ENCODE measurements around the gene PIAS1.
"Not testable (repeated sequence)": the region's sequence is repeated elsewhere in the genome, so short reads cannot be mapped to it uniquely, and the experiment has no call there.

Gene PIAS1

DNA sequence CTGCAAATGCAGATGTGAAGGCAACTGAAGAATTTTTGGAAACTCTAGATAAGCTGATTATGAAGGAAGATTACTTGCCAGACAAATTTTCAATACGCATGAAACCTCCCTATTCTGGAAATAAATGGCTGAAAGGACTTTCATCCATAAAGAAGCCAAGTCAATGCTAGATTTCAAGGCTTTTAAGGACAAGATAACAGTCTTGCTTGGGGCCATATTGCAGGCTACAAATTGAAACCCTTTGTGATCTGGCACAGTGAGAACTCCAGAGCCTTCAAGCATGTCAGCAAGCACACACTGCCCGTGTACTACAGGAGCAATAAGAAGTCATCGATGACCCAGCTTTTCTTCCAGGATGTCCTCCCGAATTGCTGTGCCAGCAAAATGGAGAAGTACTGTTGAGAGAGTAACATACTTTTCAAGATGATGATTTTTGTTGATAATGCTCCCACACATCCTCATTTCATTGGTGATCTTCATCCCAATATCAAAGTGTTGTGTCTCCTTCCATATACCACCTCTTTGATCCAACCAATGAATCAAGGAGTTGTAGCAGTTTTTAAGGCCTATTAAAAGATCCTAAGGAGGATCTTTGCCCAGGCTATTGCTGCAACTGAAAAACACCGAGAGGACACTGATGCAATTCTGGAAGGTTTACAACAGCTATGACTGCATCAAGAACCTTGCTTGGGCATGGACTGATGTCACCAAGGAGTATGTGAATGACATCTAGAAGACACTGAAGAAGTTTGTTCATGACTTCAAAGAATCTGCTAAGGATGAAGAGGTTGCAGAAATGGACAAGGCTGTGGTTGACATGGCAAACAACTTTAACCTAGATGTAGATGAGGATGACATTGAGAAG, 130.7 kb downstream of the PIAS1 start:
- no peak for DNase-seq (ENCODE audit: low spot score)

DNA sequence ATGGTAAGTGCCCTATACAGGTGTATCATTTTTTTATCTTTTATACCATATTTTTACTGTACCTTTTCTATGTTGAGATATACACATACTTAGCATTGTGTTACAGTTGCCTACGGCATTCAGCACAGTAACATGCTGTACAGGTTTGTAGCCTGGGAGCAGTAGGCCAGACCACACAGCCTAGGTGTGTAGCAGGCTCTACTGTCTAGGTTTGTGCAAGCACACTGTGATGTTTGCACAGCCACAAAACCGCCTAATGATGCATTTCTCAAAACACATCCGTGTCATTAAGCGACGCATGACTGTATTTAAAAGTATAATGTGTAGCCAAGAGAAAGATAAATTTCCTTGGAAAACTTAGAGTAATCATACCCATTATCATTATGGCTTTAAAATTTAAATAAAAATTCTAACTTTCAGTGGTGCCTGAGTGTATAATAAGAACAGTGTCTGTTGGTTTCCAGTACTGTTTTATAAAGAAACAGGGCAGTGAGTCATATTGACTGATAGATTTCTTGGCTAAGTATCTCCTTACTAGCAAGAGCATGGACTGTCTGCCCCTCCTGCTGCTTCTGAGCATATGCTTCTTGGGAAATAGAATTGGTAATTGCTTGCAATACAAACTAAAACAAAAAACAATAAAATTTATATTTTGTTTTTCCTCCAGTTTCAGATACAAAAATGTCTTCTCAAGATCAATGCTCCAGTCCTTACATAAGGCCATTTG, 132.7 kb downstream of the PIAS1 start:
- DNase-seq (ENCODE audit: low spot score) = no peak

DNA sequence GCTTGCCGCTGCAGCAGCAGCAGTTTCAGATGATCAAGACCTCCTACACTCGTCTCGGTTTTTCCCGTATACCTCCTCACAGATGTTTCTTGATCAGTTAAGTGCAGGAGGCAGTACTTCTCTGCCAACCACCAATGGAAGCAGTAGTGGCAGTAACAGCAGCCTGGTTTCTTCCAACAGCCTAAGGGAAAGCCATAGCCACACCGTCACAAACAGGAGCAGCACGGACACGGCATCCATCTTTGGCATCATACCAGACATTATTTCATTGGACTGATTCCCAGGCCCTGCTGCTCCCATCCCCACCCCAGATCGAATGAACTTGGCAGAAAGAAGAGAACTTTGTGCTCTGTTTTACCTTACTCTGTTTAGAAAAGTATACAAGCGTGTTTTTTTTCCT, 133.4 kb downstream of the PIAS1 start:
- no peak for DNase-seq (ENCODE audit: low spot score)

DNA sequence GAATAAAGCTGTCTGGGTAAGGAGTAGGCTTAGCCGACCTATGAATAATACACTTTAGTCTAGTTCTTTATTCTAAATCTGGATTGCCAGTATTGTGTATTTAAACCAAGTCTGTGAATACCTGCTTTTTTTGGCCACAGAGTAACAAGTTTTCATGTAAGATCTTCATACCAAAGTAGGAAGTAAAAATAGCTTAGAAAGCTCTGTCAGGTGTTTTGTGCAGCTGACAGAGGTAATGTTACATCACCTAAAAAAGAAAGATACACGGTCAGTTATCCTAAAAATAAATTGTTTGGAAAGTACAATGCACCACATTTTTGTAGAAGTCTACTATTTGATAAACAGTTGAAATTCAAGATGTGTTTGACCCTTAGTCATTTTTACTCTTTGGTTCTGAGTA, 134.5 kb downstream of the PIAS1 start:
- no peak for DNase-seq (ENCODE audit: low spot score)

DNA sequence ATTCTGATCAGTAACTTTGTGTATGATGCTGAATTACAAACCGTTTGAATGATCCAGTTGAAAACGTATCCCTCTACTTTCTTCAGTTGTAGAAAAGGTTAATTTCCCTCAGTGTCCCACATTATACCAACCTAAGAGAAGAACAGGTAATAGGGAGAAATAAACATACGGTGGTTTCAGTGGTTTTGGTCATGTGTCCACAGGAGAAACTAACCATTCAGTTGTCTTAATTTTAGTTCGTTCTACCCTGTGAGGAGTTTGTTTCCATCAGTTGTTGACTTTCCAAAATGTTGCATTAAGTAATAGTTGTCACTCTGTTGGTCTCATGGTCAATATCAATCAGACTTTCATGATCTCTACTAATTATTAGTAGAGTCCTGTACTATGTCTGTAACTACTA, 135.9 kb downstream of the PIAS1 start:
- no peak for DNase-seq (ENCODE audit: low spot score)

DNA sequence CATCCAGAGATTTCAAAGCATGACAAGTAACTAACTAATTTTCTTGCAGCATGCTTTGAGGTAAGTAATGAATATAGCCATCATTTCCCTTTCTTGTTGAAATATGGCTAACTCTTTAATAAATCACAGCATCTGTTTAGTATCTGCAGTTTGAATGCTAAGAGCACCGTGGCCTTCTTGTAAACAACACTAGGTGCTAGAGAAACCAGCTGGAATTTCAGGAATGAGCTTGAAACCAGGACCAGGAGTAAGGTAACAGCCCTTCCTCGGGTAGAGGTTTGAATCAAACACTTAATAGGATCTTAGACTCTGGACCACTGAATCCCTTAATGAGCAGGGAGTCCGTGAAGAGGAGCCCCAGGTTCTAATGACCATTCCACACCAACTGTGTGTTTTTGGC, 137.4 kb downstream of the PIAS1 start:
- no peak for DNase-seq (ENCODE audit: low spot score)

DNA sequence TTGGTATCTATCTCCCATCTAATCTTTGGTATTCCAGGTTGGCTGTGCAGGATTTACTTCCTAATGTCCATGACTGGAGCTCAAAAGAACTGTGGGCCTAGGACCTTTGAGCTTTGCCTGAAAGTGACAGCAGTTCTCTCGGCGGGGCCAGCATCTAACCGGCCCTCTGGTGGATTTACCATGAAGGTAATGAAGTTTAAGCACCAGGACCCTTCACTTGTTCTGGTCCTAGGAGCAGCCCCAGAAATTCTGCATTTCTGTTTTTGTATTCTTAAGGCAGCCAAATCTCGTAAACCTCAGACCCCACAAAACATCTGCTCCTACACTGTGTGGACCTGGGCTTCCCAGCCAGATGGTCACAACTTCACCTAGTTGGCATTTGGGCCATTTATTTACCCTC, 138.0 kb downstream of the PIAS1 start:
- DNase-seq (ENCODE audit: low spot score) = no peak

DNA sequence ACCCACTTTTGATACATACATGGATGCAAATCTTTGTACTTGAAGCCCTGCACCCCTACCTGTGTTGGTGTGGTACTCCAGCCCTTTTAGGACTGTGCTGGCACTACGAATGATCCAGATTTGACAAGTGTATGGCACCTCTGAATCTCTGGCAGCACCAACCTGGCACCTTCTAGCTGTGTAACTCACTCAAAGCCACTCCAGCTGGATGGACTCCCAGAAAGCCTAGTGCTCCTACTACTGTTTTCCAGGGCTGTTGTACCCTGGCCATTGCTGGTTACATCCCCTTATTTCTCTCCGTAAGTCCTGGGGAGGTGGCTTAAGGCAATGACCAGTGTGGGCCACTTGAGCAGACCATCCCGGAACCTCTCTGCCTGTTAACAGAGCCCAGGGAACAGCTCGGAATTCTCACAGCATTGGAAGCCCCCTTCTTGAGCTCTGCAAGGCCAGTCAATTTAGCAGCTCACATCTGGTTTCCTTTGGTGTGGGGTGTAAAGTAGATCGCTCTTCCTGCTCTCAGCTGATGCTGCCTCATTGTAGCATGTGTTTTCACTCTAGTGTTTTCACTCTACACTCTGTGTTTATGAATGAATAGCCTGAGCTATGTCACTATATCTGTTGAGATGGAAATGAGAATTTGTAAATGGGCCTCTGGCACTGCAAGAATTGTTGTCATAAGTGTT, 138.8 kb downstream of the PIAS1 start:
- no peak for DNase-seq (ENCODE audit: low spot score)

DNA sequence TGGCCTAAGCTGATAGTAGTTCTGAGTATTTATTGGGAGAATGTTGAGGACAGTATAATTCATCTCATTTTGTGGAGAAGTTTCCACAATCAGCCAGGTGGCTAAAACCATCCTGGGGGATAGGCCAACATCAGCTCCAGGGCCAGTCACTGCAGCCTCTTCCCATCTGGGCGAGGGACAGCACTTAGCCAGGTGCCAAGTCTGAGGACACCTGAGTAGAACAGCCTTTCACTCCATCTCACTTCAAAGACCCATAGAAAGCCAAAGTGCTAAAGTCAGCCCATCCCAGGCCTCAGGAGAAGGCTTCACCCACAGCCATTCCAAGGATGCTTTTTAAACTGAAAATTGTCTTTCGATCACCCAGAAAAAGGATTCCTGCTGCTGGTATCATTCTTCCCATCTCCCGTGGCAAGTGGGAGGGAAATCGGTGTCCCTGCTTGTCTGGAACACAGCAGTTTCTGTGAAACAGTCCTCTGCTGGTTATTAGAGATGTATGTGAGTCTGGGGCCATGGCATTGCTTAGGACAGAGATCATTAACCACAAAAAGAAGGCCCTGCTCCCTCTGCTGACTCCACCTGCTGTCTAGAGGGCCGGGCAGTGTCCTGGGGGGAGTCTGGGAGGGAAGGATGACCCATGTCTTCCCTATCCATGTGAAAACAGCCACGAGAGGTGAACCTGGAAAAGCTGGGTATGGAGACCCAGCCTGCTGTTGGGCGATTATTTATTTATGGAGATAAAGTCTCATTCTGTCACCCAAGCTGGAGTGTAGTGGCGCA, 141.4 kb downstream of the PIAS1 start:
- no peak for DNase-seq (ENCODE audit: low spot score)

DNA sequence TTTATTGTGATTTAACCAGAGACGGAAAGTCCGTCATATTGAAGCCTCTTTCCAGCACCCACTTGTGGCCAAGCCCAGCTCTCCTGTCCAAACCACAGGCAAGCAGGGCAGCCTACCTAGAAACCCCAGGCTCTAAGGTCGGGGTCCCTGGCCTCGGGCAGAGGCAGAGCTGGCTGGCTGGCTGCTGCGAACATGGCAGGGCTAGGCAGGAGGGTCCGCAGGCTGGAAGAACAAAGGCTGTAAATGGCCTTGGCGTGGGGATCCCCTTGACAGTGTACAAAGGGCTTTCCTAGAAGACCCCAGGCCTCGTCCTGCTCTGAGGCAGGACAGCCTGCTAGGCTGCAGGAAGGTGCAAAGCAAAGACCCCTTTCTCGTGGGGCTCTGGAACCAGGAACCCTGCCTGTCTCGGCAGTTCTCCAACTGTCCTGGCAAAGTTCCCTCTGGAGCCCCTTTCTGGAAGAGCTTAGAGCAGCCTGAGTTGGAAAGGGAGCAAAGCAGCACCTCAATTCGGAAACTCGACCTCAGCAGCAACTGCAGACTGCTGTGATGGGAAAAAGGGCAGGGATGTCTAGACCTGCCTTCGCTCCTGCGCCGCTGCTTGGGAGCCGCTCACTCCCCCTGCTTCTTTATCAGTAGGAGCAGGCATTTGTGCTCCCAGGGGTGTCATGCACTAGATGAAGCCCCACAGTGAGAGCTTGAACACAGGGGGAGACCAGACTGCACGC, 142.5 kb downstream of the PIAS1 start:
- no peak for DNase-seq (ENCODE audit: low spot score)

DNA sequence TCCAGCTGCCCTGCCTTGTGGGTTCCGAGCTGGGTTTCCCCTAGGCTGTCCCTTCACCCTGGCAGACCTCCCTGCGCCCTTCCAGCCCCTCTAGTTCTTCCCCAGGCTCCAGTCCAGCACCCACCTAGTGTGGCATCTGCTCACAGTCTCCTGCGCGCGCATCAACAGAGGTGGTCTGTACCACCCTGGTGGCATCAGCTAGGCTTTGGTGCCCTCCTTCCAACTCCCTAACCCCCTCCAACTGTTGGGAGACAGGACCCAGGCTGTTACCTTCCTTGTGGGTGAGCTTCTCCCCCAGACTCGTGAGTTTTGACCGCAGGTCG, 143.0 kb downstream of the PIAS1 start:
- DNase-seq (ENCODE audit: low spot score) = no peak

DNA sequence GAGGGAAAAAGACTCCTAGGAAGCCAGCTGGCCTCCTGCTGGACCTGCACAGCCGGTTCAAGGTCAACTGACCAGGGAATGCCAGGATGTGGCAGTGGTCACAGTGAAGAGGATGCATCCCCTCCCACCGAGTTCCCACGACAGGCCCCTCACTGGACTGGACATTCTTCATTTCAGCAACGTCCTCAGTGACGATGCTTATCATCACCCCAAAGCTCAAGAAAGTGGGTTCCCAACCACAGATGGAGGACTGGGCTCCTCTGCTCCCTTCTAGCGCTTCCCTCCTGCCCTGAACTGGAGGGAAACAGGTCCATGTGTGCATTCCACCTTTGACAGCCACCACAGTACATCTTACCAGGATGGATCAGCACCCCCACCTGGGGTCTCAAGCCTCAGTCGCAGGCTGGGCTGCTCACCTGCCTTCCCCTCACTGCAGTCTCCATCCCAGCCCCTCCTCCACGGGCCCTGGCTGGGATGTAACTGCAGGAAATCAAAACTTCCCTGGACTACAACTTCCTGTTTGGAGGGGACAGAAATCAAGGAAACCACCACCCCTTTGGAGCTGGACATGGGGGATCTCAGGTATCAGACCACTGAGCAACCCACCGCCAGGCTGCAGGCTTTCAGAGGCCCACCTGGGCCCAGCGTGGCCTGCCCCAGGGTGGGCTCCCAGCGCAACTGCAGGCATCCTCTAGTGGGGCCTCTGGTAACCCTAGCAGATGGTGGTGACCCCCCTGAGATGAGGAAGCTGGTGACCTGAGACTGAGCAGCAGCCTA, 143.7 kb downstream of the PIAS1 start:
- no peak for DNase-seq (ENCODE audit: low spot score)

DNA sequence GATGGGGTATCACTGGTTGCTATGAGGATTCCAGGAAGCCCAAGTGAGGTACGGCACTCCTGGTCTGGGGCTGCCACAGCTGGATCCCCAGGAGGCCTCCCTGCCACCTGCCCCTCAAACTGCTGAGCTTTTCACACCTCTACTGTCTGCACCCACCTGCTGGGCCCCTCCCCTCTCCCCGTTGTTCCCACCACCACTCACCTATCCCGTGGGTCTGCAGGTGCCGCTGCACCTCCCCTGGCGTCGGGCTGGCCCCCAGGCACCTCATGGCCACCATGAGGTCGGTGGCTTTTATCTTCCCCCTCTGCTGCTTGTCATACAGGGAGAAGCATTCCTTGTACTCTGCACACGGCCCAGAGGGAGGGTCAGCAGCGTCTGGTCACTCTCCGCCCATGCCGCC, 145.2 kb downstream of the PIAS1 start:
- no peak for DNase-seq (ENCODE audit: low spot score)

DNA sequence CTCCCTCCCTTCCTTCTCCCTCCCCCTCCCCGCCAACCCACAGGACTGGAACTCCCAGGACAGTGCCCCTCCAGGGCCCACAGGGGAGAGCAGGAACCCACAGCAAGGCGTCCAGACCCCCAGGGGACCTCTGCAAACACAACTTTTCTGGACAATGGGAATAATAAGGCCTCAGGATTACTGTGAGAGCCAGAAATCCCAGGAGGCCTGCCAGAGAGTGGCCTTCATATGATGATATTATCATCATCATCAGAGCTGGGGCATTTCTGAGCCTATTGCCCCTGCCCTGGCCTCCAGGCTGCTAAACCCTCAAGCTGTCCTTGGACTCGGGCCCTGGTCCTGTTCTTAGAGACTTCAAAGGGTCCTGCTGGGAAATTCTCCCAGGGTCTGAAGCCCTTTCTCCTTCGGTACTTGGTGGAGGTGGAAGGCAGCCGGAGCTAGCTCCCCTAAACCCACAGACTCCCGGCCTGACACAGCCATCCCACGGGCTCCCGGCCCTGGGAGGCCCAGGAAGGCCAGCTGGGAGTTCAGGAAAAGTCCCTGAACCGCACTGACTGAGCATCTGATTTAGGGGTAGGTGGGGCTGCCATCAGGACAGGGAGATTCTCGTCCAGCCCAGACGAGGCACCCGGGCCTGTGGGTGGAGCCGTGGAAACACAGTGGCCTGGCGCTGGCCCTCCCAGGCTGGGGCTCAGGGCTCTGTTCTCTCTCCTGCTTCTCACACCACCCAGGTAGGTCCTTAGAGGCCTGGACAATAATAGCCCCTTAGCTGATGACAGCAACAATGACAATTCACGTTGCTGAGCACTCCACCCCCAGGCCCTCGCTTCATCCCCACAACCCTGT, 146.1 kb downstream of the PIAS1 start:
- no peak for DNase-seq (ENCODE audit: low spot score)

DNA sequence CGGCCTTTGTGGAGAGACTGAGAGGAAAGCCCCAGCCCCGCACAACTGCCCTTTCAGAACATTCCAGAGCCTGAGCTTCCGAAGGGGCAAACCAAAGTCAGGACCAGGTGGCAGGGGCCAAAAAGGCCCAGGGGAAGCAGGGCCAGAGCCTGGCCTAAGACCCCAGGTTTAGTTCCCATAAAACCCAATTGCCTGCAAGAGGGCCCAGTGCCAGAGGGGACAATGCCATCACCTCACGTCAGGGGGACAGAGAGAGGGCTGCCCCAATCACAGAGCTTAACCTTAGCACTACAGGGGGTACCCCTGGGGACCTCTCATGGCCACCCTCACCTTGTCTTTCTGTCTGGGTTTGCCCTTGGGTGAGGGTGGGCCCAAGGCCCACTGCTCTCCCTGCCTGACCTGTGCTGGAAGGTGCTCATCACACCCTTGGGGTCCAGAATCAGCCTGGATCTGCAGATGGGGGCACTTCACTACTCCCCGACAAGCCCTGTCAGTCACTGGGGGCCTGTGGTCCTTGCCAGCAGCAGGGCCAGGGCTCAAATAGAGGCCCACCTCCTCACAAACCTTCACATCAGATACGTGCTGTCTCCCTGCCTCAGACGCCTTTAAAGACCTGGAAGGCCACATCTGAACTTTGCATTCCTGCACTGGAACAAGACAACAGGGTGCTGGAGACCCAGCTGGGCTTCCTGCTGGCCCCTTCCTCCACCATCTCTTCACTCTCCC, 147.2 kb downstream of the PIAS1 start:
- no peak for DNase-seq (ENCODE audit: low spot score)

DNA sequence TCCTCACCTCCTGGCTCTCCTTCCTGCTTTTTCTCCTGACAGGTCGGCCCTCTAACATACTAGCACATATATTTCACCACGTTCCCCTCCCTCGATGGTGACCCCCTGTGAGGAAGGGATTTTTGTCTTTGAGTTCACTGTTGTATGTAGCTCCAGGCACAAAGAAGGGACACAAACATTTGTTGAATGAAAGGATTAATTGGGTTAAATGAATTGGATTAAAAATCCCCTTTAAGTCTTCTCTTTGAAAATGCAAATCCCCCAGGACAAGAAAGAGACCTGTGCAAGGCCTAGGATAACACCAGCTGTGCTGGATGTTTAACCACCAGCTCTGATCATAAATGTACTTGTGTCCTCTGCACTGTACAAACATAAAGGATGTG, 147.8 kb downstream of the PIAS1 start:
- no peak for DNase-seq (ENCODE audit: low spot score)

DNA sequence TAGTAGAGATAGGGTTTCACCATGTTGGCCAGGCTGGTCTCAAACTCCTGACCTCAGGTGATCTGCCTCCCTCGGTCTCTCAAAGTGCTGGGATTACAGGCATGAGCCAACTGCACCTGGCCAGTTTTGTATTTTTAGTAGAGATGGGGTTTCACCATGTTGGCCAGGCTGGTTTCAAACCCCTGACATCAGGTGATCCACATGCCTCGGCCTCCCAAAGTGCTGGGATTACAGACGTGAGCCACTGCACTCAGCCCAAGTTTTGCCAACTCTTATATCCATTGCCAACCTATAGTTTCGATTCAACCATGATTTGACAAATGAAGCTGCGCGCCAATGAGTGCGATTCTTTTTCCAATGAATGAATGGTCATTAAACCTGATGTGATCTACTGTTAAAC, 148.9 kb downstream of the PIAS1 start:
- not testable (repeated sequence) for DNase-seq (ENCODE audit: low spot score)

DNA sequence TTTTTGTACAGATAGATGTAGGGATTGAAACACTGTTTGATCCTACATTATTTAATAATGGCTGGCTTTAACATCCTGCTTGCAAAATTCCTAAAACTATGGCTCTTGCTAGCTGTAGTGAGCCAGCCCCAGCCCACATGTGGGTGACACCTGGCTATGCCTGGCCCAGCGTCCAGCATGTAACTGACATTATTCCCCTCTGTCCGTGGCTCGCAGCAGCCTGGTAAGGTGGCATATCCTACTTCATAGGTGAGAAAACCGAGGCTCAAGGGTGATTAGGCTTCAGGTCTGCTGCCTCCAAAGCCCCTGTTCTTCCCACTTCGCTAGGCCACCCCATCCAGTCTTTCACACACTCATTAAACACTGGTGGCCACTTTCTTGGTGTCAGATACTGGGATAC, 149.4 kb downstream of the PIAS1 start:
- DNase-seq (ENCODE audit: low spot score) = no peak

DNA sequence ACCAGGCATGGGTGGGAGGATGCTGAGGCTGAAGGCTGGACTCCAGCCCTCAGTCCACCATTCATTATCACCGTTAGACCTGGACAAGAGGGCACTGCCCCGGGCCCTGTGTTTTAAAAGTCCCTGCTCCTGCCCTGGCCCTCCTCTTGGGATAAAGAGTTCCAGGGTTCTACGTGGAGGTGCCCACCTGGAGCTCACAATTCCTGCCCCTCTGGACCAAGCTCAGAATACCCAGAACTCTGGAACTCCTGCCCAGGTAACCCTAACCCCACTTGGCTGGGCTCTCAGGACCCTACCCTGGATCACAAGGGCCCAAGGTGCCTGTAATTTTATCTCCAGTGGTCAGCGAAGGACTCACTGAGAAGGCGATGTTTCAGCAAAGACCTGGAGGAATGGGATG, 149.8 kb downstream of the PIAS1 start:
- no peak for DNase-seq (ENCODE audit: low spot score)

All from LoVo (cell line).